DMS 273 (cell line): ENCODE data around the gene LYPD3.
"Not testable (repeated sequence)": the region's sequence is repeated elsewhere in the genome, so short reads cannot be mapped to it uniquely, and the experiment has no call there.

Source experiments
- DNase-seq: peaks from one replicate; lab custom pipeline; 2025; ENCODE audit not compliant: unreplicated experiment; lab: John Stamatoyannopoulos, UW

LYPD3 gene

DNA sequence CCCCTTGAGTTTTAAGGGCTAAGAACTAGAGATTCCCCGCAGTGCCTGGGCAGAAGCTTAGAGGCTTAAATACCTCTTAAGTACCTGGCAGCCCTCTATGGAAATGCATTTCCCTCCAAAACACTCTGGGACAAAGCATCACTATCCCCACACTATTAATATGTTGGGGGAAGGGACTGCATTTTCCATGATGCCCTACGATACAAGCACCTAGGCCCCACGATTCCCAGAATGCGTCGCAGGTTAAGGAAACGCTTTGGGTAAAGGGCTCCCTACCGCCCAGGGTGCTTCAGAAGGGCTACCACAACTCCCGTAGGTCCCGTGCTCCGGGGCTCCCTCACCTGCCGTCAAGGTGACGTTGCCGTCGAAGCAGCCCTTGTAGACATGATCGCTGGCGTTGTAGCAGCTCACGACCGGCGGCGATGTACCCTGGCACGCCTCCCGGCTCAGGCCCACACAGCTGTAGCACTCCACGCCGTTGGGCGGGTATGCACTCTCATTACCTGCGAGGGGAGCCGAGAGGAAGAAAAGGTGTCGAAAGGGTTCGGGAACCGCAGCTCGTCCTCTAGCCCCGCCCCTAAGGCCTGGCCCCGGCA lies 2.5 kb downstream of the LYPD3 start:
- DNase-seq, result no peak

DNA sequence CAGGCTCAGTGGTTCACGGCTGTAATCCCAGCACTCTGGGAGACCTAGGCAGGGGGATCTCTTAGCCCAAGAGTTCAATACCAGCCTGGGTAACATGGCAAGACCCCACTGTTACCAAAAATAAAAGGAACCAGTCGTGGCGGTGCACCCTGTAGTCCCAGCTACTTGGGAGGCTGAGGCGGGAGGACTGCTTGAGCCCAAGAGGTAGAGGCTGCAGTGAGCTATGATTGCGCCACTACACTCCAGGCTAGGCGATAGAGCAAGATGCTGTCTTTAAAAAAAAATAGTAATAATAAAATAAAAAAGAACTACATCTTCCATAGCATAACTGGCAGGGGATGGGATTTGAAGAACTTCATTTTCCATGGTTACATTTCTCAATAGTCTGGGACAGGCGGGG lies 3.0 kb downstream of the LYPD3 start:
- no peak for DNase-seq

DNA sequence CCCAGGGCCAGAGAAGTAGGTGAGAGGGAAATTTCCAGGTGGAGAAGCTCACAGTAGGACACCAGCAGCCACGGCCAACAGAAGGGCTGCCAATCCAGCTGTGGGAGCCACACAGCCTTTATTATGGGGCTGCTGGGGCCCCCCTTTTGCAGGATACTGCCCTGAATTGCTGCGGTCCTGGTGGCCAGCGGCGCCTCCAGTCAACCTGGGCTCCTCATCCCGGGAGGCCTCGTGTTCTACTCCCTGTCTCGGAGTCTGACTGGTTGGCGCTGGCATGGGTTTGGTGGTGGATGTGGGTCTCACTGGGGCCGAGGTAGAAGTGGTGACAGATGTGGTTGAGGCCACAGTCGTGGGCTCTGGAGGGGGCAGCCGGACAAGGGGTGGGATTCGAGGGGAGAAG lies 4.1 kb downstream of the LYPD3 start:
- DNase-seq, result no peak

DNA sequence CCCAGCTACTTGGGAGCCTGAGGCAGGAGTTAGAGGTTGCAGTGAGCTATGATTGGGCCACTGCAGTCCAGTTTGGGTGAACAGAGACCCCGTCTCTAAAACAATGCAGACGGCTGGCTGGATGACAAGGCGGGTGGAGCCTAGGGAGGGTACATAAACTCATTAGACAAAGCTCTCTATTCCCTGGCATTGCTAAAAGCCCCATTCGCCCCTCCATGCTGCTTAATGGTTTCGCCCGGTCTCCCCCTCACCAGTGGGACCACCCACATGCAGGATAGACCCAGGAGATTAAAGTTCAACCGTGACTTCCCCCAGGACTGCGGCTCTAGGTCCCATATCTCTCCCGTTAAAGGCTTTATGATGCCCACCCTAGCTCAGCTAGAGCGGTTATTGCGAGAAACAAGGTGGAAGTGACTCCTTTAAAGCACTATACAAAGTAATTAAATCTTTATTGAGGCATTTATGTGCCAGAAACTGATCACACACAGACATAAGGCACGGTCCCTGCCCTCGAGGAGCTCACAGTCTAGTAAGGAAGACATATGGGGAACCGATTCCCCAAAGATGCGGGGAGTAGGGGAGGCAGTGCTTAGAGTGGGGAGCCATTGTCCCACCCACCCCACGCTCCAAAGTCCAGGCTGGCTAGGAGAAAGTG lies 4.9 kb downstream of the LYPD3 start:
- no peak for DNase-seq

DNA sequence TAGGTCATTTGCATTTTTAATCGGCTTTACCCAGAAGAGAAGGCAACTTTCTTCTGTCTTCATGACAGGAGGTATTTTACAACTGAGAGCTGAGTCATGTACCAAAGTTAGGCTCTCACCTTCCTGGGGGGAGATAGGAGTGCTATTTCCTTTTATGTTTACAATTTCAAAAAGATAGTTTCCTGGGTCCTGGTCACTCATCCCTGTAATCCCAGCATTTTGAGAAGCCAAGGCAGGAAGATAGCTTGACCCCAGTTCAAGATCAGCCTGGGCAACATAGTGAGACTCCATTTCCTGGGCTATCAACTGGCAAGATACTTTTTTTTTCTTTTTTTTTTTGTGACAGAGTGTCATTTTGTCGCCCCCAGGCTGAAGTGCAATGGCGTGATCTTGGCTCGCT lies 7.6 kb downstream of the LYPD3 start:
- DNase-seq, result no peak

DNA sequence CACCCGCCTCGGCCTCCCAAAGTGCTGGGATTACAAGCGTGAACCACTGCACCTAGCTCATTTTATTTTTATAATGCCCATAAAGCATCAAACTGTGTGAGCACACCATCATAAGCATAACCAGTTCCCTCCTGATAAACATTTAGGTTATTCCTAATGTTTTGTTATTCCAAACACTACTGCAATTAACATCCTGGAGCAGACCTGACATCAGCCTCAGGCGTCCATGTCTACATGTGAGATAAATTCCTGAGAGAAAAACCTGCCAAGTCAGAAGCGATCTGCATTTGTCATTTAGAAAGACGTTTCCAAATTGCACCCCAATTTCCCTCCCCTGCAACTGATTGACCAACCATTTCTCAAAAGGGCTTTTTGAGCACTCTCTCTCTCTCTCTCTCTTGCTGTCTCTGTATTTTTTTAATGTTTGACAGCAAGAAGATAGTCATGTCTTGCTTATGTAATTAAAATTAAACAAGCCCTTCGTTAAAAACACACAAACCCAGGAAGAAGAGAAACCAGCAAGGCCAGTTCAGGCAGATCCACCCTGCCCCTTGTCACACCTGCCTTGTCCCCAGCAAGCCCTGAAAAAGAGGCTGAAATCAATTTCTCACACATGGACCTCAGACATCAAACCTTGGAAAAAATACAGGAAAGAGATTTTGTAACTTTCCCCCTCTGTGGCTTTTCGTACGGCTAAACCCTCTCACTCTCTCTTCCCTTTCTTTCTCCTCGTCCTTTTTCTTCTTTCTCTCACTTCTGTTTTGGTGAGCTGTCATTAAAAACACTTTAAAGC lies 9.9 kb downstream of the LYPD3 start:
- DNase-seq, result no peak

DNA sequence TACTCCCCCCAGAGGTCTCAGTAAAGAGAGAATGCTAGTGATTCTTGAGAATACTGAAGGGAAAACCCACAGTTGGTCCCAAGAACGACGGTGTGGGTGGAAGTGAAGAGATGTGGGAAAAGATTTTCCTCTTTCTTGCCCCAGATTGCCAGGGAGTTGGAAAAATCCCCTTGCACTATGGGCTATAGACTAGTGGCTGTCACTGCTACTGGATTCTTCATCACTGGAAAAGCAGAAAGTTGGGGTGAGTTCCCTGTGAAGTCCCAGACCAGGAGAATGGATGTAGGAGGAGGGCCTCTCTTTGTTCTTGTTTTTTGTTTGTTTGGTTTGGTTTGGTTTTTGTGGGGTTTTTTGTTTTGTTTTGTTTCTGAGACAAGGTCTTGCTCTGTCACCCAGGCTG lies 11.4 kb downstream of the LYPD3 start:
- no peak for DNase-seq

DNA sequence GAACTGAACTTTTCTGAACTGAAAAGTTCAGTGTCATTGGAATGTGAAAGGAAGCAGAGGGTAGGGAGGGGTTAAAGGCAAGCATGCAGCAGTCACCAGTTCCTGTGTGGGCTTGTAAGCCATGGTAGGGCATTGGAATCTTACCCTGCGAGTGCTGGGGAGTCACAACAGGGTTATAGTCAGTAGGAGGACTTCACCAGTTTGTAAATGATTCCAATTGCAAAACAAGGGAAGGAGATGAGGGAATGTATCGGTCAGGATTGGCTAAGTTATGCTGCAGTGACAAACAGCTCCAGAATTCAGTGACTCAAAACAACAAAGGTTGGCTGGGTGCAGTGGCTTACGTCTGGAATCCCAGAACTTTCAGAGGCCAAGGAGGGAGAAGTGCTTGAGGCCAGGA lies 12.8 kb downstream of the LYPD3 start:
- DNase-seq, result no peak

DNA sequence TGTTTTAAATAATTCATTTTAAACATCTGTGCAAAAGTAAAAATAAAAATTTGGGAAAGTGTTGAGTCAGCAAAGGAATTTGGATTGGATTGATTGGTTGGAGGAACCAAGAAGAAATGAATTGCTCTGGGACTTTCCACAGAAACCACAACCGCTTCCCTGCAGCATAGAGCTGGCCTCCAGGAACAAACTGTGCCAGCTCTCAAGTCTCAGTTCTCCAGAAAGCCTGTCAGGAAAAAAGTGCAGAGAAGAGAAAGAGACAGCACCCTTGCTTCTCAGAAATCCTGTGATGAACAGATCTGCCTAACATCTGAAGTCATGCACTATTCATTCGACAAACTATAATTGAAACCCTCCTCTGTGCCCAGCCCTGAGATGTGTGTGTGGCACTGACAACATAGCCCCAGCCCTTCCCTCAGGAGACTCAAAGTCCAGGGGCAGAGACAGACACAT lies 14.8 kb downstream of the LYPD3 start:
- DNase-seq, result no peak

DNA sequence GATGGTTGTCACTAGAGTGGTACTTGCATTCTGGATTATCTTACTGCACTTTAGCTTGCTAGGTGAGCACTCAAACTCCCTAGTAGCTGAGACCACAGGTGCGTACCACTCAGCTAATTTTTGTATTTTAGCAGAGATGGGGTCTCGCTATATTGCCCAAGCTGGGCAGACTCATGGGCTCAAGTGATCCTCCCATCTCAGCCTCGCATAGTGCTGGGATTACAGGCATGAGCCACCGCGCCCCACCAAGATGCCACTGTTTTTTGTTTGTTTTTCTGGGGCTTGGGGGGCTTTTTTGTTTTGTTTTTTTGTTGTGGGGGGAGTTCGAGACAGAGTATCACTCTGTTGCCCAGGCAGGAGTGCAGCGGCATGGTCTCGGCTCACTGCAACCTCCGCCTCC lies 17.8 kb downstream of the LYPD3 start:
- DNase-seq, result no peak

DNA sequence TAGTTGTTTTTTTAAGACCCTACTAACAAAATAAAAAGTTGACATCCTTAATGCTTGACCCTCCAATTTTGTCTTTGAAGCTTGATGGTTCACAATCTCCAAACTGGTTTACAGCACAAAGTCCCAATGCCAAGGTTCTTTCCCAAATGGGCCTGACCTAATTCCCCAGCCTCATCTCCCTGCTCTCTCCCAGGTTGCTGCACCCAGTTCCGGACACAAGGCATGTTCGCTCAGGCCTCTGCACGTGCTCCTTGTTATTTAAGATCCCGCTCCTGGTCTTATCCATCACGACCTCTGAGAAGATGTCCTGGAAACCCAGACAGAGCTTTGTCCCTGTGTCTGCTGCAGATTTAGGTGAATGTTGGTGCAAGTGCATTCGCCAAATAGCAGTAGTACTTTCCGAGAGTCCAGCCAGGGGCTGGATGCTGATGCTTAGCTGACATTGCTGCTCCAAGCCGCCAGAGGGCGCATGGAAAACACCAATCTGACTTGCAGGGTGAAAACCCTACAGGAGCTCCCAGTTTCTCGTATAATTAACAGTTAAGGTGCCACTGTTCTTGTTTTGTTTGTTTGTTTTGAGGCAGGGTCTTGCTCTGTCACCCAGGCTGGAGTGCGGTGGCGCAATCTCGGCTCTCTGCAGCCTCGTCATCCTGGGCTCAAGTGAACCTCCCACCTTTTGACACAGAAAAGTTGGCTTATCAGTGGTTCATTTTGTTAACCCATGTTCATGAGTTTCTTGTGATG lies 18.5 kb downstream of the LYPD3 start:
- peak; percentile 85 for DNase-seq

DNA sequence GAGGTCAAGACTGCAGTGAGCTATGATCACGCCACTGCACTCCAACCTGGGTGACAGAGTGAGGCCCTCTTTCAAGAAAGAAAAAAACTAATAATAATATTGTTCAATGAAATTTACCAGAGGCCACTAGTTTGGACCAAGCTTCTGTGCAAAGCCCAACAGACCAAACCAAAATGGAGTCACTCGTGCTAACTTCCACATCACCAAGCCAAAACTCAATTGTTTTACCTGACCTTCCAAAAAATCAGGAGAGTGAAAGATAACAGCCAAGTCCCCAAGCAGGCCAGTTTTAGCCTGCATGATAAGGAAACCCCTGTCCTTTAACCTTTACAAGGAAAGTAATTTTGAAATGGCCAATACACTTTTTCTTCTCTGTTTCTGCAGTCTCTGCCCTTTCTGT lies 20.0 kb downstream of the LYPD3 start:
- no peak for DNase-seq

DNA sequence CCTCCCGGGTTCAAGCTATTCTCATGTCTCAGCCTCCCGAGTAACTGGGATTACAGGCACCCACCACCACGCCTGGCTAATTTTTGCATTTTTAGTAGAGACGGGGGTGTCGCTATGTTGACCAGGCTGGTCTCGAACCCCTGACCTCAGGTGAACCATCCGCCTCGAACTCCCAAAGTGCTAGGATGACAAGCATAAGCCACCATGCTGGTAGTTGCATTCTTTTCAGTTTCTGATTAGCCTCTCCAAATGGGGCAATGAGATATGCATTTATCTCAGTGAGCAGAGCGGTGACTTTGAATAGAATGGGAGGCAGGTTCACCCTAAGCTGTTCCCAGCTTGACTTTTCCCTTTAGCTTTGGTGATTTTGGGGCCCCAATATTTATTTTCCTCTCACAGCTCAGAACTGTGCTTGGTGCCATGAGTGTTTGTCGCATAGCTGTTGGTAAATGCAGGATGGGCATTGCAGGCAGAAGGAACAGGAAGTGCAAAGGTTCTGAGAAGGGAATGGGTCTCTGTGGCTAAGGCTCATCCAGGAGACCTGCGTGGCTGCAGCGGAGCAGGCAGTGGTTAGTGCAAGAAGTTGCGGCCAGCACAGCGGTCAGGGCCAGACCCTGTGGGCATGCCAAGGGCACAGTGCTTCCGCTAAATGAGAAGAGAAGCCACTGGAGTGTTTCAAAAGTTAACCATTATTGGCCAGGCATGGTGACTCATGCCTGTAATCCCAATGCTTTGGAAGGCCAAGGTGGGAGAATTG lies 20.7 kb downstream of the LYPD3 start:
- no peak for DNase-seq

DNA sequence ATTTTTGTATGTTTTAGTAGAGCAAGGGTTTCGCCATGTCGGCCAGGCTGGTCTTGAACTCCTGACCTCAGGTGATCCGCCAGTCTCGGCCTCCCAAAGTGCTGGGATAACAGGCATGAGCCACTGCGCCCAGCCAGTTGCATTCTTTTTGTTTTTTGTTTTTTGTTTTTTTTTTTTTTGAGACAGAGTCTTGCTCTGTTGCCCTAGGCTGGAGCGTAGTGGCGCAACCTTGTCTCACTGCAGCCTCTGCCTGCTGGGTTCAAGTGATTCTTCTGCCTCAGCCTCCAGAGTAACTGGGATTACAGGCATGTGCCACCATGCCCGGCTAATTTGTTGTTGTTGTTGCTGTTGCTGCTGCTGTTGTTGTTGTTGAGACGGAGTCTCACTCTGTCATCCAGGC lies 21.3 kb downstream of the LYPD3 start:
- DNase-seq, result not testable (repeated sequence)

DNA sequence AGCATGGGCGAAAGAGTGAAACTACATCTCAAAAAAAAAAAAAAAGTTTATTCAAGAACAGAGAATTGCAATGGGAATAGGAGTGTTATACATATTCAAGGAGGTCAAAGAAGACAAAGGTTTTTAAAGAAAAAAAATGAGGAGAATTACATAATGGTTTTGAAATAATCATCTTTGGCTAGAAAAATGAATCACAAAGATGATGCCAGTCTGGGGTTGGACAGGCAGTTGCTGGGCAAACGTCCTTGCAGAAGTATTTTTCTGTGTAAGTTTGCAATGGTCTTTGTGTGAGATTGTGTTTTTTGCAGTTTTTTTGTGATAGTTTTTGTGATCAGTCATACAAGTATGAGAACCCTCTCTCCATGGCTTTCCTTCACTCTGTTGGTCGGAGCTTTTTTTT lies 23.7 kb downstream of the LYPD3 start:
- DNase-seq, result no peak

DNA sequence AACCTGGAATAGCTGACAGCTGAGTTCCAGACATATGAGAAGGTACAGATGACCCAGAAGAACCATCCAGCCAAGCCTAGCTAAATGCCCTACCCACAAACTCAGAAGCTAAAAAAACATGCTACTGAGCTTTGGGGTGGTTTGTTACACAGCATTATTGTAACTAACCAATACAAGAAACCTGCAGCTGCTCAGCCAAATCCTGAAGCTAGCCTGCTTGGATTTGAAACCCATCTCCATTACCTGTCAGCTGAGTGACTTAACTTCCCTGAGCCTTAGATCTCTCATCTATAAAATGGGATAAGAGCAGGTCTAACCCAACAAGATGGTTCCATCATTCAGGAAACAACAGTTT lies 25.7 kb downstream of the LYPD3 start:
- DNase-seq, result no peak

DNA sequence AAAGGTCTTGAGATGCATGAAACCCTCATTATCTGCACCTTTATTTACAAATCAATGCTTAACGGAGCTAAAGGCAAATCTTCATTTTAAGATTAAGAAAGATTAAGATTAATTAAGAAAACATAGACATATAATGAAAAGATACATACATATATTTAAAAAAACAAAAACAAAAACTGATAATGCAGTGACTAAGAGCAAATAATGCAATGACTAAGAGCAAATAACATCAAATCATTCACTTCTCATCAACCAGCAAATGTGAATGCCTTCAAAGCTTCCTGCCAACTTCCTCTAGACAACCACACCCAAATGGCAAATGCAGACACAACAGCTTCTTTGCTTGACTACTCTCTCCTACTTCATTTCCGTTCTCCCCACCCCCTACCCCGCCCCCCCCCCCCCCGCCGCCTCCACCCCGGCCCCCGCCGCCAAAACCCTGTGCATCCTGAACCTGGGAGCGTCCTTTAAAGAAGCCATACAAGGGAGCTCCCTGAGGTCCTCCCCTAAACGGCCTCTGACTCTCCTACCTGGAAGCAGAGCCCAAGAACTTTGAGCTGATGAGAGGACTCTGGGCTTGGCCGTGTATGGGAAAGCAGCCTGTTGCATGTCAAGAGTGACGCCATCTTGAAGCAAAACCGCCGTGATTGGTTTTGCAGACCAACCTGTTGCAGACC lies 26.2 kb downstream of the LYPD3 start:
- no peak for DNase-seq

DNA sequence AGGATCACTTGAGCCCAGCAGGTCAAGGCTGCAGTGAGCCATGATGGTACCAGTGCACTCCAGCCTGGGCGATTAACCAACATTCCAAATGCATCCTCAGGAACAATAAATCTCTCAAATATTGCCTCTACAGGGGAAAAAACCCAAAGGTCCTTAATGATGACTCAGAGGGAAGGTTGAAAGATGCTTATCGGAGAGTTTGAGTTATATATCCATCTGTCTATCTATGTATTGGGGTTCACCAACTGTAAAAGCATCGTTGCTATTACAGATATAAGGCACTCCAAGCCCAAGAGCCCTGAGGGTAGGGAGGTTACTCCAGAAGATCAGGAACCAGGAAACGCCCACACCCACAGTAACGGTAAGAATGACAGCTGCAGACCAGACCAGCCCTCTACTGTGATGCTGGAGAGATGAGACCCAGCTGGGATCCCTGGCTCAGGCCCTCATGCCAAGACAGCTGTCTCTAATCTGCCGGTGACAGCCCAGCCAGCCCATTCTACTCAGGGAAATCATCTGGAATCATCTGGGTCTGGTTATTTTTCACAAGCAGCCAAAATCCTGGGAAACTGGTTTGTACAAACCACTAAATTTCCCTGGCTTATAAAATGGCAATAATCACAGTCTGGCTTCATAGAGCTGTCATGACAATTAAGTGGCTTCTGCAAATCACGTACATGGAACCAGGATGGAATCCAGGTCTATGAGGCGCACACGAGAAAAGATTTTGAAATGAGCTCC lies 26.9 kb downstream of the LYPD3 start:
- DNase-seq, result peak; percentile 36

DNA sequence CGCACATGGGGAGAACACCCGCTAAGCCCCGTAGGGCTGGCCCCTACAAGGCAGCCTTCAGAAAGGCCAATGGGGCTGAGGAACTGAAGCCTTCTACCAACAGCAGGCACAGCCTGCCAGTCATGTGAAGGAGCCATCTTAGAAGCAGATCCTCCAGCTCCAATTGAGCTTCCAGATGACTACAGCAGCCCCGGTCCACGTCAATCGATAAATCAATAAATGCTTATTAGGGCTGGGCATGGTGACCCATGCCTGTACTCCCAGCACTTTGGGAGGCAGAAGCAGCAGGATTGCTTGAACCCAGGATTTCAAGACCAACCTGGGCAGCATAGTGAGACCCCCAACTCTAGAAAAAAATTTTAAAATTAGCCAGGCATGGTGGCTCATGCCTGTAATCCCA lies 27.7 kb downstream of the LYPD3 start:
- no peak for DNase-seq

DNA sequence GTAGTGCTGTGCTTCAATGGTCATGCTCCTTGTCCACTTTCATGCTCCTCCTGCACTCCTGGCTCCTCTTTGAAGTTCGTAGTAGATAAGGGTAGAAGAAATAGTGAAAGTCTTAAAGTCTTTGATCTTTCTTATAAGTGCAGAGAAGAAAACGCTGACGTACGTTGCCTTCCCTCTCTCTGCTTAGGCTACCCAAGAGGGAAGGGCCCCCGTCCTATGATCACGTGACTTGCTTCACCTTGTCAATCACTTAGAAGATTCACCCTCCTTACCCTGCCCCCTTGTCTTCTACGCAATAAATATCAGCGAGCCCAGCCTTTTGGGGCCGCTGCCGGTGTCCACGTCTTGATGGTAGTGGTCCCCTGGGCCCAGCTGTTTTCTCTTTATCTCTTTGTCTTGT lies 28.1 kb downstream of the LYPD3 start:
- DNase-seq, result not testable (repeated sequence)
